GM21786 (cell line): Measurements from ENCODE around the gene MTCL3.

ENCODE experiments used
- ATAC-seq: cut with Tn5 transposase; IDR thresholded peaks from one replicate; pipeline ENCODE4 v1.9.1; 2021; ENCODE audit not compliant: unreplicated experiment

MTCL3 gene

GRCh38 chr6:127515794-127516661 lies 3.1 kb downstream of the MTCL3 start:
- ATAC-seq: peak; percentile 53

- peak; percentile 10 for ATAC-seq
These were observed 3.8 kb downstream of the MTCL3 start for GRCh38 chr6:127515234-127515793.

- ATAC-seq: no peak
These were observed 4.3 kb downstream of the MTCL3 start for GRCh38 chr6:127514773-127515227.

GRCh38 chr6:127514179-127514772 lies 4.9 kb downstream of the MTCL3 start:
- ATAC-seq: no peak

GRCh38 chr6:127513425-127513824 lies 5.7 kb downstream of the MTCL3 start:
- ATAC-seq: no peak

- ATAC-seq: no peak
These were observed 8.3 kb downstream of the MTCL3 start for GRCh38 chr6:127510876-127511275.

- no peak for ATAC-seq
These were observed 12.2 kb downstream of the MTCL3 start for GRCh38 chr6:127506894-127507293.

- no peak for ATAC-seq
These were observed 16.1 kb downstream of the MTCL3 start for GRCh38 chr6:127503022-127503421.

- no peak for ATAC-seq
These were observed 21.7 kb downstream of the MTCL3 start for GRCh38 chr6:127497410-127497809.

GRCh38 chr6:127496471-127496870 lies 22.7 kb downstream of the MTCL3 start:
- ATAC-seq: no peak

- ATAC-seq: no peak
These were observed 24.8 kb downstream of the MTCL3 start for GRCh38 chr6:127494240-127494767.

GRCh38 chr6:127489248-127489647 lies 29.9 kb downstream of the MTCL3 start:
- no peak for ATAC-seq

- ATAC-seq: no peak
These were observed 32.2 kb downstream of the MTCL3 start for GRCh38 chr6:127486934-127487333.

- ATAC-seq: peak; percentile 99
These were observed 34.8 kb downstream of the MTCL3 start for GRCh38 chr6:127484212-127484863.

- peak; percentile 17 for ATAC-seq
These were observed 35.6 kb downstream of the MTCL3 start for GRCh38 chr6:127483399-127484055.

- ATAC-seq: no peak
These were observed 36.8 kb downstream of the MTCL3 start for GRCh38 chr6:127482325-127482724.

GRCh38 chr6:127481628-127482027 lies 37.5 kb downstream of the MTCL3 start:
- no peak for ATAC-seq

GRCh38 chr6:127481111-127481510 lies 38.0 kb downstream of the MTCL3 start:
- ATAC-seq: no peak

GRCh38 chr6:127477658-127478057 lies 41.5 kb downstream of the MTCL3 start:
- ATAC-seq: no peak

- no peak for ATAC-seq
These were observed 43.3 kb downstream of the MTCL3 start for GRCh38 chr6:127475823-127476176.
